ENCODE measurements around the gene REXO5. TPM values are rescaled to one million over a fixed set of nuclear protein-coding genes. Genes with fewer than 3 reads are reported as not detected.

Gene REXO5
- total and polyA plus RNA-seq, 9 of the 15 experiments (the other 6 are each of a cell fraction or from before 2014, with no cell fraction given) = 10.5 to 45.1 (median 25.4) TPM

GRCh38 chr16:20881503-20881878 is 75.2 kb downstream of the REXO5 start:
- no peaks in the 10 kb centered on the region for H3K9me3 ChIP-seq (replicated peaks; ENCODE audit: control insufficient read depth, insufficient read depth, low read depth, low read length)
- no peak overlapping the region for H3K4me2 ChIP-seq (ENCODE audit: insufficient read depth, low read length)
- no peak overlapping the region for H3K27ac ChIP-seq (ENCODE audit: extremely low read depth, low read depth, low read length)
- no peak for DNase-seq (ENCODE audit: extremely low read depth in 1 of 4, low spot score in 3 of 4)
- no peak overlapping the region for H2AFZ ChIP-seq (ENCODE audit: low read depth, low read length)
- TF ChIP-seq SPI1 (IDR thresholded peaks at IDR 0.05; ENCODE audit: borderline replicate concordance, low read depth, low read length) = no peak
- TF ChIP-seq NFIX (CRISPR knock-in tag; IDR thresholded peaks at IDR 0.05; ENCODE audit: low read depth) = no peak
- no peak for TF ChIP-seq SIX5 (IDR thresholded peaks at IDR 0.05; ENCODE audit: borderline replicate concordance in 1 of 2, insufficient read depth in 1 of 2, low read depth in 1 of 2, low read length in 2 of 2)
- TF ChIP-seq, protein P1, sequence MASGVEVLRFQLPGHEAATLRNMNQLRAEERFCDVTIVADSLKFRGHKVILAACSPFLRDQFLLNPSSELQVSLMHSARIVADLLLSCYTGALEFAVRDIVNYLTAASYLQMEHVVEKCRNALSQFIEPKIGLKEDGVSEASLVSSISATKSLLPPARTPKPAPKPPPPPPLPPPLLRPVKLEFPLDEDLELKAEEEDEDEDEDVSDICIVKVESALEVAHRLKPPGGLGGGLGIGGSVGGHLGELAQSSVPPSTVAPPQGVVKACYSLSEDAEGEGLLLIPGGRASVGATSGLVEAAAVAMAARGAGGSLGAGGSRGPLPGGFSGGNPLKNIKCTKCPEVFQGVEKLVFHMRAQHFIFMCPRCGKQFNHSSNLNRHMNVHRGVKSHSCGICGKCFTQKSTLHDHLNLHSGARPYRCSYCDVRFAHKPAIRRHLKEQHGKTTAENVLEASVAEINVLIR (CRISPR knock-in tag; IDR thresholded peaks at IDR 0.05) = no peak
- TF ChIP-seq ZNF316 (IDR thresholded peaks at IDR 0.05) = no peak
- TF ChIP-seq ZNF274 (IDR thresholded peaks at IDR 0.05; ENCODE audit: borderline replicate concordance, low read depth, low read length) = no peak
- no peak for TF ChIP-seq MAFF (IDR thresholded peaks at IDR 0.05; ENCODE audit: low read length)
- in situ Hi-C loops (cut with MboI) (no loop called here), intact Hi-C loops (cut with micrococcal nuclease) (no loop called here)
- no peak for FAIRE-seq
- no TSS peak for BruUV-seq (replicated peaks)
- no peaks in the 10 kb centered on the region for H3K36me3 ChIP-seq (ENCODE audit: control insufficient read depth, insufficient read depth, low read length)
- H3K4me3 ChIP-seq = no peak overlapping the region
- H3K27me3 ChIP-seq (ENCODE audit: control insufficient read depth in 2 of 2, insufficient read depth in 2 of 2, low read length in 2 of 2) = no peaks in the 10 kb centered on the region
- H4K20me1 ChIP-seq (replicated peaks; ENCODE audit: control insufficient read depth, insufficient read depth, low read length) = no peaks in the 10 kb centered on the region
- H3K4me1 ChIP-seq (replicated peaks in 1 of 2; ENCODE audit: control insufficient read depth in 2 of 2, insufficient read depth in 2 of 2, low read length in 2 of 2) = peaks cover 0 to 7% of the 10 kb centered on the region in 2 experiments; a peak in 3 of 5 replicates
- ChIA-PET POLR2A (interaction anchor here (0.6 to 1.7 kb wide), 3 partner anchors 11 to 205 kb away, joined by 3 to 5 read pairs (median 4); no protein-coding TSS in a partner anchor), CTCF (ENCODE audit: low intra/inter-chr PET ratio) (no interaction called here)
- no peak for ATAC-seq
- H3K9me1 ChIP-seq (ENCODE audit: control insufficient read depth, insufficient read depth, low read length) = no peaks in the 10 kb centered on the region
- H3K79me2 ChIP-seq (ENCODE audit: control insufficient read depth, insufficient read depth, low read length) = no peaks in the 10 kb centered on the region
- WGBS (ENCODE audit: insufficient coverage, low coverage, missing lambda C conversion rate) = 54% methylated on average over 6 of the region's 6 CpGs
- H3K9ac ChIP-seq (ENCODE audit: insufficient read depth in 1 of 2, low read depth in 2 of 2, low read length in 2 of 2) = no peak overlapping the region
